Sigmoid colon (tissue), 4 donors: ENCODE data around the gene SEMA6C.

Experiments
- EP300 ChIP-seq, 4 donors: sonication (generic); formaldehyde crosslinking; IDR thresholded peaks; one replicate each; pipeline ENCODE4 v1.6.1; 2017; ENCODE audit warnings: antibody characterized with exemption in 4 of 4
- POLR2AphosphoS5 ChIP-seq, 4 donors: sonication (generic); formaldehyde crosslinking; IDR thresholded peaks; one replicate each; pipeline ENCODE4 v1.6.1; 2017; ENCODE audit warnings: antibody characterized with exemption in 4 of 4
- TF ChIP-seq, protein P1 (sequence below), 4 experiments: fragments of 450-650 bp in 3 of 4; fragments of 200-600 bp in 1 of 4; IDR thresholded peaks; one replicate each; pipeline ENCODE4 v1.5.1; 2016 to 2019; ENCODE audit warnings: antibody characterized with exemption in 4 of 4, mild to moderate bottlenecking in 3 of 4, moderate library complexity in 2 of 4

DNA sequence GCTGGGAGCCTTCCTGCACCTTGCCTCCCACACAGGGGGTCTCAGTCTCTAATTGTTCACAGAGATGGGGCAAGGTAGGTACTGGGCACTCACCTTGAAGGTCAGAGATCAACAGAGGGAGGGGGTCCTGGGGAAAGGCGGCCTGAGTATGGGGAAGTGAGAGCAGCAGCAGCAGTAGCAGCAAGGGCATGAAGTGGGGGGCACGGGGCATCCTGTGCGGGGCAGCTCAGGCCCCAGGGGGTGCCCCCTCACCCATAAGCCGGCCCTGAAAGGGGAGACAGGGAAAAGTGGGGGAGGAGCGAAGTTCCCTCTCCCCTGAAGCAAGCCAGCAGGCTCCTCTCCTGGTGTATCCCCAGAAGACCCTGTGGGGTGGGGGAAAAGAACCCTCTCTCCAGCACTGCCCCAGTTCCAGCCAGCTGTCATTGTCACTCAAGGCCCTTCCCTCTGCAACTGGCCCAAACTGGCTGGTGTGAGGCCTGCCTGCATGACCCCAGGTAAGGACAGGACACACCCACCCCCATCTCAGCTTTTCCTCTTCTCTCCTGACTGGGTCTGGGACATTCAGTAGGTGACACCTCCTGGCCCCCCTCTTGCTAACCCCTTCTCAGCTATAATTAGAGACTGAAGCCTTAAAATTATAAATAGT lies 3.9 kb downstream of the SEMA6C start:
- TF ChIP-seq, protein P1, sequence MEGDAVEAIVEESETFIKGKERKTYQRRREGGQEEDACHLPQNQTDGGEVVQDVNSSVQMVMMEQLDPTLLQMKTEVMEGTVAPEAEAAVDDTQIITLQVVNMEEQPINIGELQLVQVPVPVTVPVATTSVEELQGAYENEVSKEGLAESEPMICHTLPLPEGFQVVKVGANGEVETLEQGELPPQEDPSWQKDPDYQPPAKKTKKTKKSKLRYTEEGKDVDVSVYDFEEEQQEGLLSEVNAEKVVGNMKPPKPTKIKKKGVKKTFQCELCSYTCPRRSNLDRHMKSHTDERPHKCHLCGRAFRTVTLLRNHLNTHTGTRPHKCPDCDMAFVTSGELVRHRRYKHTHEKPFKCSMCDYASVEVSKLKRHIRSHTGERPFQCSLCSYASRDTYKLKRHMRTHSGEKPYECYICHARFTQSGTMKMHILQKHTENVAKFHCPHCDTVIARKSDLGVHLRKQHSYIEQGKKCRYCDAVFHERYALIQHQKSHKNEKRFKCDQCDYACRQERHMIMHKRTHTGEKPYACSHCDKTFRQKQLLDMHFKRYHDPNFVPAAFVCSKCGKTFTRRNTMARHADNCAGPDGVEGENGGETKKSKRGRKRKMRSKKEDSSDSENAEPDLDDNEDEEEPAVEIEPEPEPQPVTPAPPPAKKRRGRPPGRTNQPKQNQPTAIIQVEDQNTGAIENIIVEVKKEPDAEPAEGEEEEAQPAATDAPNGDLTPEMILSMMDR (IDR thresholded peaks at IDR 0.05): no peak
- TF ChIP-seq POLR2AphosphoS5 (IDR thresholded peaks at IDR 0.05) (no peak), EP300 (IDR thresholded peaks at IDR 0.05) (no peak)
